Stimulated activated CD4-positive, alpha-beta T cell treated with anti-CD3 and anti-CD28 coated beads, Interleukin-4, amount 100 ng/mL, for 1 hour (primary cell): ENCODE data around the gene CLASP2.
"Not testable (repeated sequence)": the region's sequence is repeated elsewhere in the genome, so short reads cannot be mapped to it uniquely, and the experiment has no call there.

Experiments
- DNase-seq: peaks from one replicate; pipeline ENCODE4 v3.0.0-alpha.2; 2020

The CLASP2 gene

DNA sequence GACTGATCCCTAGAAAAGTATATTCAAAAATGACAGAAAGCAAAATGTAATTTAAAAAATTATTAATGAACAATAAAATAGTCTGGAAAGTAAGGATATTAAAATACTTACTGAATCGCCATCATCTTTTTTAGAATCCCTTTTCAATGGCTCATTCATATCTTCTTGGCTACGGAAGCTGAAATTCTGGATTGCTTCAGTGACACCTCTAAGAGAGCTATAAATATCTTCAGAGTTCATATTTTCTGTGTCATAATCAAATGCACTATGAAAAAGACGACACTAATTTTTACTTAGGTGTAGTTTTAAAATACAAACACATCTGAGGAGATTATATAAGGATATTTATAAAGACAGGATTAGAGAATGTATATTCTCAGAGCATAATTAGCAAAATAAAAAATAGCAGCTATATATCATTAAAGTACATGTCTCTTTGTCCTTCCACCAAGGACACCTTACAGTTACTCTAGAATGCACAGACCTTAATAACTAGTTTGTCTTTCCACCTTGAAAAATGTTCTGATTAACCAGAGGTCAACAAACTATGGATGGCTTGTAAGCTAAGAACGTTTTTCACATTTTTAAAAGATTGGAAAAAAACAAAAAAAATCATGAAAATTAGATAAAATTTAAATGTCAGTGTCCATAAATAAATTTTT lies 179.2 kb downstream of the CLASP2 start:
- no peak for DNase-seq

DNA sequence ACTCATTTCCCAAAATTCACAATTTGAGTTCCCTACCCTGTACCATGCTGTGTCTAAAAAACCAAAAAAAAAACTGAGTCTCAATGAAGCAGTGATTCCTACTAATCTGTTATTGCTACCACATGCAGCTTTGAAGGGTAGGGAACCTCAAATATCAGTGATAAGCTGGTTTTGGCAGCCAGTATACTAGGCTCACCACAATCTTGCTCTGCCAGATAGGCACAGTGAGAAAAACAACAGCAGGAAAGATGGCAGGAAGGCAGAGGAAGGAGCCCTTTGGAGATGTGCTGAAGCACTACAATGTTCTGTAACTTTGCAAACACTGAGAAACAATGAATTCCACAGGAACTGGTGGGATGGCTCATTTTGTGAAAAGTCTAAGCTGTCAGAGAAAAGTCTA lies 180.9 kb downstream of the CLASP2 start:
- no peak for DNase-seq

DNA sequence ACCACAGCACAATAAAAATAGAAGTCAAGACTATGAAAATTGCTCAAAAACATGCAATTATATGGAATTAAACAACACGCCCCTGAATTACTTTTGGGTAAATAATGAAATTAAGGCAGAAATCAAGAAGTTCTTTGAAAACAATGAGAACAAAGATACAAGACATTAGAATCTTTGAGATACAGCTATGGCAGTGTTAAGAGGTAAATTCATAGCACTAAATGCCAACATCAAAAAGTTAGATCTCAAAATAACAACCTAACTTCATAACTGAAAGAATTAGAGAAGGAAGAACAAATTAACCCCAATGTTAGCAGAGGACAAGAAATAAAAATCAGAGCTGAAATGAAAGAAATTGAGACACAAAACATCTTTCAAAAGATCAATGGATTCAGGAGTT lies 191.3 kb downstream of the CLASP2 start:
- DNase-seq: no peak

DNA sequence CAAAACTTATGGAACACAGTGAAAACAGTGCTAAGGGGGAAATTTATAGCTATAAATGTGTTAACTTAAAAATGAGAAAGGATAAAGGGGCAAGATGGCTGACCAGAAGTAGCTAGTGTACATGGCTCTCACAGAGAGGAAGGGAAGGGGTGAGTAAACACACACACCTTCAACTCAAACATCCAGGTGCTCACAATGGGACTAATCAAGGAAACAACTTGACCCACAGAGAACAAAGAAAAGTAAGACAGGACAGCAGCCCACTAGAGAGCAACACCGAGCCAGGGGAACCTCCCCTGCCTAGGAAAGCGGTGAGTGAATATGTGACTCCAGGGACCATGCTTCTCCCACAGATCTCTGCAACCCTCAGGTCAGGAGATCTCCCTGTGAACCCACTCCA lies 192.8 kb downstream of the CLASP2 start:
- no peak for DNase-seq

DNA sequence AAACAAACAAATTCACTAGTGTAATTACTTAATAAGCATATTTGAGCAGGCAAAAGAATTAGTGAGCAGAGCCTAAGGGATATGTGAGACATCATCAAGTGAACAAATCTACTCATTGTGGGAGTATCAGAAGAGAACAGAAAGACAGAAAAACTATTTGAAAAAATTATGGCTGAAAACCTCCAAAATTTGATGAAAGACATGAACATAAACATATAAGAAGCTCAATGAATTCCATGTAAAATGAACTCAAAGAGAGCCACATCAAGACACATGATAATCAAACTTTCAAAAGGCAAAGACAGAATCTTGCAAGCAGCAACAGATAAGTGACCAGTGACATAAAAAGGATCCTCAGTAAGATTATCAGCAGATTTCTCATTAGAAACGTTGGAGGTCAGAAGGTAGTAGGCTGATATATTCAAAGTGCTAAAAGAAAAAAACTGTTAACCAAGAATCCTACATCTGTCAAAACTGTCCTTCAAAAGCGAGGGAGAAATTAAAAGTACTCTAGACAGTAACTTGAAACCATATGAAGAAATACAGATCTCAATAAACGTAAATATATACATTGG lies 194.9 kb downstream of the CLASP2 start:
- no peak for DNase-seq

DNA sequence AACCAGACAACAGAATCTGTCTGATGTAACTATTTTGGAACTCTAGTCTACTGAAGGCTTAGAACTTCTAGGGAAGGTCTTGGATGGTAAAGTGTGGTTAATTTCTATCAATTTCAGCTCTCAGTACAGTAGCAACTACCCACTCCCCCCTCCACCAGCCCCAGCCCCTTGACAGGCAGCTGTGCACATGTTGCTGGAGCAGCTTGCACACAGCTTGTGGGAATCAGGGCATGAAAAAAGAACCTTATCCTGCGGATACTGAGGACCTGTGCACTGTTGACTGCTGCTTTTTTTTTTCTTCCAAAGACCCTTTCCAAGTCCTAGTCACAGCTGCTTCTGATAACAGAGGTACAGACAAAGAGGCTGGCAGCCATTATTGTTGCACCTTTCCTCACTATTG lies 196.3 kb downstream of the CLASP2 start:
- DNase-seq: no peak

DNA sequence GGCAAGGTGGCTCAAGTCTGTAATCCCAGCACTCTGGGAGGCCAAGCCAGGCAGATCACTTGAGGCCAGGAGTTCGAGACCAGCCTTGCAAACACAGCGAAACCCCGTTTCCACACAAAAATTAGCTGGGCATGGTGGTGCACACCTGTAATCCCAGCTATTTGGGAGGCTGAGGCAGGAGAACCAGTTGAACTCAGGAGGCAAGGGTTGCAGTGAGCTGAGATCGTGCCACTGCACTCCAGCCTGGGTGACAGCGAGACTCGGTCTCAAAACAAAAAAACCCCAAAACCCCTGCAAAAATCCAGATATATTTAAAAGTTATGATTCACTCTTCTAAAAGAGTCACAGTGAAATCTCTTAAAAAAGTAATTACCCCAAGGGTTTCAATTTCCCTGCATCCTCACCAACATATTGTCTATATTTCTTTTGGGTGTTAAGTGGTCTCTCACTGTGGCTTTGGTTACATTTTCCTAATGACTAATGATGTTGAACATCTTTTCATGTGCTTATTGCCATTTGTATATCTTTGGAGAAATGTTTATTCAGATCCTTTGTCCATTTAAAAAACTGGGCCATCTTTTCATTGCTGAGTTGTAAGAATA lies 204.7 kb downstream of the CLASP2 start:
- DNase-seq: no peak

DNA sequence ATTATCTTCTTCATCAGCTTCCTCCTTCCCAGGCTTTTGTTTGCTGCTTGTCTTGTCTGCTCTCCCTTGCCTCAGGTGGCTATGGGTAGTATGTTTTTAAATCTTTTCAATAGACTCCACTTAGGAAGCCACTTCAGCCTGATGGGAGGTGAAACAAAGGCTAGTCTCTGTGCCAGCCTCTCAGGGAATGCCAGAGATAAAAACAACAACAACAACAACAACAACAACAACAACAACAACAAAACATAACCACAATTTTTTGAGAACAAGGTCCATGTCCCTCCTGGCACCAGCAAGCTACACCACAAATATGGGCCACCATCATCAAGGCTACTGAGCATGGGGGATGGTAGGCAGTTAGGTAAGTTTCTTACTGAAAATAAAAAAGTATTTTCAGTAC lies 213.0 kb downstream of the CLASP2 start:
- DNase-seq: no peak

DNA sequence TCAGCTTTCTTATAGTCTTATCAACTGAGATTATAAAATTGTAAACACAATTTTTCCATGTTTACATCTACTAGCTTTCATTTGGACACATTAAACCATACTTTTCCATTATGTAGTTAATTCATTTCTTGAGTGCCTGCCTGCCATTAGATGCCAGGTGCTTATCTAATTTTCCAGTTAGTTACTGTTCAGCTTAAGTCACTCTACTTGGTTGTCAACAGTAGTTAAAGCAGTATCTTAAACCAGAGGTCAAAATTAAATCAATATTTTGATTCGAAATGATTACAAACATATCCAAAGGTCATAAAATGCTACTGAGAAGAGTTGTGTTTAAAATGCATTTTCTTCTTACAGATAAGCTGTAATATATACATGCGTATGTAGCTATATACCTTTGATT lies 221.6 kb downstream of the CLASP2 start:
- DNase-seq: no peak

DNA sequence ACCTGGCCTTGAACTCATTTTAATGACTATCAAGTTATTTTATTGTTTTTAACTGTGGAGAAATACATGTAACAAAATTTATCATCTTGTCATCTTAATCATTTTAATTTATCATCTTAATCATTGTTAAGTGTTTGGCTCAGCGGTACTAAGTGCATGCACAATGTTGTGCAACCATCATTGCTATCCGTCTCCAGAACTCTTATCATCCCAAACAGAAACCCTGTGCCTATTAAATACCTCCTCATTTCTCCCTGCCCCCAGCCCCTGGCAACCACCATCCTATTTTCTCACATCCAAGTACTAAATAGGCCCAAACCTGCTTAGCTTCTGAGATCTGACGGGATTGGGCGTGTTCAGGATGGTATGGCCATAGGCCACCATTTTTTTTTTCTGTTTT lies 226.3 kb downstream of the CLASP2 start:
- no peak for DNase-seq

DNA sequence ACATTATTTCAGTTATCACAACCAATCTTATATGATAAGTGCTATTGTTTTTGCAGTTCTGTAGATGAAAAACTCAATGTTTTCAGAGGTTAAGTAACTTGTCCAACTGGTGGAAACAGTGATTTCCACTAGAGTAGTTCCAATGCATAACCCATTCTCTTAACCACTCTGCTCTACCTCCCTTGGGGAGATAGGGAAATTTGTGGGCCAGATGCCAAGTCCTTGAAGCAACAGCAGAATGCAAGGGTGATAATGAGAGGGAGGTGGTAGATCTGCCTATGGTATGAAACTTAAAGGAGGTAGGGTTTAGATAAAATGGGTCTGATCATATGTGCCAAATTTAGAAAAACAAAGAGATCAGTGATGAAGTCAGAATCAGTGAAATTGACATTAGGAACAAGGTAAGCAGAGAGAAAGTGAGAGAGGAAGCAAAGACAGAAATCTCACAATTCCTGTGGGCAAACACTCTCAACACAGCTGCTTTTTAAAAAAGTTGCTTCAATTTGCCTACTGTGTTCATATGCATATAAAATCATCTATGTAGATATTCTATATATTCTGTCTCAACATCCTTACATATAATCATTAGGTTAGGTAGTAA lies 227.3 kb downstream of the CLASP2 start:
- DNase-seq: no peak

DNA sequence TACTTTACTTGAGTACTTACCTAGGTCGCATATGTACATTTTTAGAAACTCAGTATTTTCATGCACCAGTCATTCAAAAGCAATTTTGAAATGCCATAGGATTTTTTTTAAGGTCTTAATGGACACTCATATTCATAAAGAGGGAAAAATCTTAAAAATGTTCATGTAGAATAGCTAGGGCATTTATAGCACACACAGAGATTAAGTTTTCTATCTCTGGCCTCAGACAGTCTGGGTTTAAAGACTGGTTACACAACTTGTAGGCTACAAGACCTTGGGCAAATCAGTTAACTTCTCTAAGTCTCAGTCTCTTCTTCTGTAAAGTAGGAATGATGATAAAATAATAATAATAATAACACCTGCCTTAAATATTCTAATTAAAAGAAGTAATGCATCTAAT lies 229.4 kb downstream of the CLASP2 start:
- no peak for DNase-seq

DNA sequence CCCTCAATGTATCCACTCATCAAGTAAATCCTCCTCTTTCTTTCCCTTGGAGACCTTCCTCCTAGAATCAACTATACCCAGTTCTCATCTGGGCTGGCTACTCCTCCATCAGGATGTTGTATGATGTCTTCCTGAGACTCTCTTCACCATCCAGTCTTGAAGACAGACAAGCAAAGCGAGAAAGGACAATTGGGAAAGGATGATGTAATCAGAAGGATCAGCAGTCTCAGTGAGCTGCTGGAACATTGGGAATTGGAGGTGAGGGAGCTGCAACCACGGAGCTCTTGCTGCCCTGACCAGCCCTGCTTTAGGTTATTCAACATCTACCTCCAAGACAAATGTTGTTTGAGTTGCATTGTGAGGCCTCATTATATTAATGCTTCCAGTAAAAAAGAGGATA lies 229.8 kb downstream of the CLASP2 start:
- no peak for DNase-seq

DNA sequence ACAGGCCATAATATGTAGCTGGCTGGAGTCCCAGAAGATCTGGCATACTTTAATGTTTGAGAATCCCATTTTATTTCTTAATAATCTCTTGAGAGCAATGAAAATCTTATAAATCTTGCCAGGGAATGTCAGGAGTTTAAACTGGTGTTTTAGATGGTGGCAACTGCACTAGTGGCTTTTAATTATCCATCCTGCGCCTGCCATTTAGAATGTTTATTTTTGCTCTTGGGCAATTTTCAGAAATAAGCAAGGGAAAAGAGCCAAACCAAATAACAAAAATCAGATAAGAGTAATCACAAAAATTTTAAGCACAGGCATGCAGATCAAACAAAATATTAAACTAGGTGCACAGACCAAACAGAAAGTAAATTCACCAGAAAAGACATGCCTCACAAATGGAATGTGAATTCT lies 235.9 kb downstream of the CLASP2 start:
- DNase-seq: no peak

DNA sequence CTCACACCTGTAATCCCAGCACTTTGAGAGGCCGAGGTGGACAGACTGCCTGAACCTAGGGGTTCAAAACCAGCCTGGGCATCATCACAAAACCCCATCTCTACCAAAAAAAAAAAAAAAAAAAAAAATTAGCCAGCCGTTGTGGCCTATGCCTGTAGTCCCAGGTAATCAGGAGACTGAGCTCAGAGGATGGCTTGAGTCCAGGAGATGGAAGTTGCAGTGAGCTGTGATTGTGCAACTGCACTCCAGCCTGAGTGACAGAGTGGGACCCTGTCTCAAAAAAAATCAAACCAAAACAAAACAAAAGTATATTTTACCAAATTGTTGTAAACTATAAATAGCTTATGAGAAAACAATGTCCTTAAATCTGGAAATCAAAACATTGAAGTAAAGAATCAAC lies 243.2 kb downstream of the CLASP2 start:
- no peak for DNase-seq

DNA sequence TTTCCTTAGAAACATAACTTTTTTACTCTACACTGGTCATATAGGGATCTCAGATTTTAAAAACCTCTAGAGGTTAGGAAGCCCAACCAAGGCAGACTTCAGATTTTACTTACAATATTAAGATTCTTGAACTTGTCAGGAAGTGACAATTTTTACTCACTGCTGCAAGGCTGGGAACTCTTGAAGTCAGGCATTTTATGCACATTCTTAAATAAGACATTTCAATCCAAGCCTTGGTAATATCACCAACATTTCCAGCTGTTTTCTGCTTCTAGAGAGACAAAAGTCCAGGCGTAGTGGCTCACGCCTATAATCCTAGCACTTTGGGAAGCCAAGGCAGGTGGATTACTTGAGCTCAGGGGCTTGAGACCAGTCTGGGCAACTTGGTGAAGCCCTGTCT lies 244.2 kb downstream of the CLASP2 start:
- DNase-seq: no peak

DNA sequence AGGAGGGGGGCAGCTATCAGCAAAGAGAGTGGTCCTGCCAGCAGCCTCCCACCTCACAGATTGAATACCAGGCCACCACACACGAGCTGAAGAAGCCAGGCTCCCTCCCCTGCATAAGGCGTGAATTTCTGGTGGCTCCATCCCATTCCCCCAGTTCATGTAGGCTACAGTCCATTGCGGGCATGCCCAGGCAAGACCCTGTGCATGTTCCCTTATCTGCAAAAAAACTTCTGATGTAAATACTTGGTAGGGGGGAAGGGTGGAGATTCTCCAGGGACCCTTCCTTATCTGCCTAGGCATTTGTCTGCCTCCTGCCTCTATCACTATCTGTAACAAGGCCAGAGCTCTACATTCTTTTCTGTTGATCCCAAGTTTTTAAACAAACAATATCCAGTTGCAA lies 250.3 kb downstream of the CLASP2 start:
- DNase-seq: no peak

DNA sequence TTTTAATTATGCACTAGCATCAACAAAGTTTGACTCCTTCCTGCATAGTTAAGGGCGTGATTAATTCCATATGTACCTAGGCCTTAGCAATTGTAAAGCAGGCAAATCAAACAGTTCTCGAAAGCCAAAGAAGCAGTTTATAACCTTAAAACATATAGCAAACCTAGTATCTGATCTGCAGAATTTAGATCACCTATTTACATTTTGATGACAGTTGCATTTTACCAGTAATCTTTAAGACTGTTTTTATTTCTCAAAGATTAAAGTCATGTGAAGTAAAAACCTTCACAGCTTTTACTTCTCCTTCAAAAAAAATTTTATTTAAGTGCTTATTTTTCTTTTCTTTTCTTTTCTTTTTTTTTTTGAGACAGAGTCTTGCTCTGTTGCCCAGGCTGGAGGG lies 257.0 kb downstream of the CLASP2 start:
- no peak for DNase-seq

DNA sequence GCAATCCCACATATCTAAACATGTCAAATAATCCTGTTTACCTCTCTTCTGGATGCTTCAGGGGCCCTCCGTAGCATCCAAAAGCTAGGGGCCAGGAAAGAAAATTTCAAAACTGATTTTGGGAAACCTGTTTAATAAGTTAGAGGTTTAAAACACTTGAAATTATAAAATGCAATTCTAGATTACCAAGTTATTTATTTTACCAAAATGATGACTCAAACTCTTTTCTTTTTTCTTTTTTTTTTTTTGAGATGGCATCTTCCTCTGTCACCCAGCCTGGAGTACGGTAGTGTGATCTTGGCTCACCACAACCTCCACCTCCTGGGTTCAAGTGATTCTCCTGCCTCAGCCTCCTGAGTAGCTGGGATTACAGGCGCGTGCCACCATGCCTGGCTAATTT lies 258.5 kb downstream of the CLASP2 start:
- DNase-seq: not testable (repeated sequence)

DNA sequence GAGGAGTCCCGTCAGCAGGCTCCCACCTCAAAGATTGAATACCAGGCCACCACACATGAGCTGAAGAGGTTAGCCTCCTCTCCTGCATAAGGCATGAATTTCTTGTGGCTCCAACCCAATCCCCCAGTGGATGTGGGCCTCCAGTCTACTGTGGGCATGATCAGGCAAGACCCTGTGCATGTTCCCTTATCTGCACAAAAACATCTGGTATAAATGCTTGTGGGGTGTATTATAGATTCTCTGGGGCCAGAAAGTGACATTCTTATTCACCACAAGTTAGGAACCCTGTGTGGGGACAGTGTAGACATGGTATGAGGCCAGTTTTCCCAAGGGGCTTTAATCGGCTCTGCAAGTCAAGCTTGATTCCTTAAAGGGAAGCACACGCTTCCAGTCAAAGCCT lies 259.6 kb downstream of the CLASP2 start:
- DNase-seq: no peak

DNA sequence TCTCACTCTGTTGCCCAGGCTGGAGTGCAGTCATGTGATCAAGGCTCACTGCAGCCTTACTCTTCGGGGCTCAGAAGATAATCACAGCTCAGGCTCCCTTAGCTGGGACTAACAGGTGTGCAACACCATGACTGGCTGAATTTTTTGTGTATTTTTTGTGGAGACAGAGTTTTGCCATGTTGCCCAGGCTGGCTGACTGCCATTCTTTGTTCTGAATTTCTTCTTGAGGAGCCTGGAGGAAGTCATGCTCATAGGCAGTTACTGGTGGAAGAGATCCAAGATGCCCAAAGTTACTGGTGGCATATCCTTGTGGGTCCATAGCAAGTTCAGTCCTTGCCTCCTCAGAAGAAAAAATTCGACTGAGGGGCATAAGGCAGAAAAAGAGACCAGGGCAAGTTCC lies 261.3 kb downstream of the CLASP2 start:
- no peak for DNase-seq

DNA sequence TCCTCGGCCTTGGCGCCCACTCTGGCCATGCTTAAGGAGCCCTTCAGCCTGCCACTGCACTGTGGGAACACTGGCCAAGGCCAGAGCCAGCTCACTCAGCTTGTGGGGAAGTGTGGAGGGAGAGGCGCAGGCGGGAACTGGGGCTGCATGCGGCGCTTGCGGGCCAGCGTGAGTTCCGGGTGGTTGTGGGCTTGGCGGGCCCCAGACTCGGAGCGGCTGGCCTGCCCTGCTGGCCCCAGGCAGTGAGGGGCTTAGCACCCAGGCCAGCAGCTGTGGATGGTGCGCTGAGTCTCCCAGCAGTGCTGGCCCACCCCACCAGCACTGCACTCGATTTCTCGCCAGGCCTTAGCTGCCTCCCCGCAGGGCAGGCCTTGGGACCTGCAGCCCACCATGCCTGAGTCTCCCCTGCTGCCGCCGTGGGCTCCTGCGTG lies 264.7 kb downstream of the CLASP2 start:
- no peak for DNase-seq

DNA sequence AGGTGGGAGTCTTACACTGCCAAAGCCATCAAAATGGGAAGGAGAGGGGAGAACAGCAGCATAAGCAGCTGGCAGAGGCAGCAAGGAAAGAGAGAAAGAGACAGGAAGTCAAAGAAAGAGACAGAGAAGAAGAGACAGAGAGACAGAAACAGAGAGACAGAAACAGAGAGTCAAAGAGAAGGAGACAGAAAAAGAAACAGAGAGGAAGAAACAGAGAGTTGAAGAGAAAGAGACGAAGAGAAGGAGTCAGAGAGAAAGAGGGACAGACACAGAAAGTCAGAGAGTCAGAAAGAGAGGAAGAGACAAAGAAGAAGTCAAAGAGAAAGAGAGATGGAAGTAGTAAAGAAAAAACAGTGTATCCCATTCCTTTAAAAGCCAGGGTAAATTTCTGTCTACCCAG lies 266.1 kb downstream of the CLASP2 start:
- not testable (repeated sequence) for DNase-seq

DNA sequence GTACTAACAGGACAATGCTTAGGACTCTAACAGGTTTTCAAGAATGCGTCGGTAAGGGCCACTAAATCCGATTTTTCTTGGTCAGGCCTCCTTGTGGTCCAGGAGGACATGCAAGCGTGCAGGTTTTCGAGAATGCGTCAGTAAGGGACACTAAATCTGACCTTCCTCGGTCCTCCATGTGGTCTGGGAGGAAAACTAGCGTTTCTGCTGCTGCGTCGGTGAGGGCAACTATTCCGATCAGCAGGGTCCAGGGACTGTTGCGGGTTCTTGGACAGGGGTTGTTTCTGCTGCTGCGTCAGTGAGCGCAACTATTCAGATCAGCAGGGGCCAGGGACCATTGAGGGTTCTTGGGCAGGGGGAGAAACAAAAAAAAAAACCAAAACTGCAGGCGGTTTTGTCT lies 270.1 kb downstream of the CLASP2 start:
- no peak for DNase-seq

DNA sequence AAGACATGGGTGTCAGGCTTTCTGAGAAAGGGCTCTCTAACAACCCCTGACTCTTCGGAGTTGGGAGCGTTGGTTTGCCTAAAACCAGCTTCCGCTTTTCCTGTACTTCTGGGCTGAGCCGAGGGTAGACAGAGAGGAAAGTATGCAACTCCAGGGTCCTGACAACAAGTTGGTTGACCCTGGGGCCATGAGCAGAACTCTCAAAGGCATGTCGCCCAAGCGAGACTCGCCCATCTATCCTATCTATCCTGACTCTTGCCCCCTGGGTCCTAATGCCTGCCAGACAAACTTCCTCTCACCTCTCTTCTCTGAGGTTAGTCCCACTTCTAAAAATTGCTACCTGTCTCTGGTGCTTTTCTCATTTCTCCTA lies 270.8 kb downstream of the CLASP2 start:
- DNase-seq: not testable (repeated sequence)
